Measurements from ENCODE around the gene RABL3.

RABL3 gene

GRCh38 chr3:120705884-120706582, 36.3 kb downstream of the RABL3 start:
- H3K4me3 ChIP-seq, result no peak overlapping the region
- TF ChIP-seq CTCF (IDR thresholded peaks at IDR 0.05), result no peak
- H3K27ac ChIP-seq, result no peak overlapping the region
- no peak for DNase-seq (ENCODE audit: low spot score)

- Histone ChIP-seq H3K27ac (no peak overlapping the region), H3K4me3 (no peak overlapping the region)
- TF ChIP-seq CTCF (IDR thresholded peaks at IDR 0.05), result no peak
- no peak for DNase-seq (ENCODE audit: low spot score)
Observed at GRCh38 chr3:120699333-120699732, 43.0 kb downstream of the RABL3 start.

- no peak for DNase-seq (ENCODE audit: low spot score)
- Histone ChIP-seq H3K4me3 (no peak overlapping the region), H3K27ac (no peak overlapping the region)
- no peak for TF ChIP-seq CTCF (IDR thresholded peaks at IDR 0.05)
Observed at GRCh38 chr3:120693439-120694171, 48.7 kb downstream of the RABL3 start.

GRCh38 chr3:120689395-120689794, 52.9 kb downstream of the RABL3 start:
- Histone ChIP-seq H3K27ac (no peak overlapping the region), H3K4me3 (no peak overlapping the region)
- no peak for DNase-seq (ENCODE audit: low spot score)
- TF ChIP-seq CTCF (IDR thresholded peaks at IDR 0.05), result no peak

GRCh38 chr3:120688121-120688520, 54.2 kb downstream of the RABL3 start:
- TF ChIP-seq CTCF (IDR thresholded peaks at IDR 0.05), result no peak
- Histone ChIP-seq H3K4me3 (no peak overlapping the region), H3K27ac (no peak overlapping the region)
- no peak for DNase-seq (ENCODE audit: low spot score)

- H3K4me3 ChIP-seq, result no peak overlapping the region
- TF ChIP-seq CTCF (IDR thresholded peaks at IDR 0.05), result no peak
- H3K27ac ChIP-seq, result no peak overlapping the region
- no peak for DNase-seq (ENCODE audit: low spot score)
Observed at GRCh38 chr3:120685411-120685810, 56.9 kb downstream of the RABL3 start.

GRCh38 chr3:120684896-120685295, 57.4 kb downstream of the RABL3 start:
- TF ChIP-seq CTCF (IDR thresholded peaks at IDR 0.05), result no peak
- DNase-seq (ENCODE audit: low spot score), result no peak
- Histone ChIP-seq H3K27ac (no peak overlapping the region), H3K4me3 (no peak overlapping the region)
